Natural killer cell (primary cell): ENCODE data around the gene AATF. TPM values are rescaled to one million over a fixed set of nuclear protein-coding genes. Genes with fewer than 3 reads are reported as not detected.

Experiments
- ATAC-seq, 3 donors: fragments of 150-1000 bp in 2 of 3; fragments of 200-7000 bp in 1 of 3; cut with Tn5 transposase; 1 replicate in 1 of 3; 2 replicates in 2 of 3; pipeline ENCODE4 v1.10.0; 2021; ENCODE audit warnings: mild to moderate bottlenecking in 2 of 3, moderate library complexity in 2 of 3
- DNase-seq, 2 donors: peaks; one replicate each; pipeline versions ENCODE4 v3.0.0 to v3.0.0-alpha.2; 2013 to 2021; ENCODE audit warnings: mixed read lengths in 1 of 2
- H3K27ac ChIP-seq: one replicate; pipeline ENCODE4 v1.5.1; 2013; ENCODE audit warnings: mild to moderate bottlenecking, low read length
- H3K27me3 ChIP-seq: one replicate; pipeline ENCODE4 v1.6.1; 2013; ENCODE audit warnings: low read length; ENCODE audit not compliant: control insufficient read depth, insufficient read depth
- H3K36me3 ChIP-seq: one replicate; pipeline ENCODE4 v1.6.1; 2013; ENCODE audit warnings: low read length; ENCODE audit not compliant: control insufficient read depth, insufficient read depth
- H3K4me1 ChIP-seq: one replicate; pipeline ENCODE4 v1.6.1; 2013; ENCODE audit warnings: low read length; ENCODE audit not compliant: control insufficient read depth, insufficient read depth
- H3K4me3 ChIP-seq: one replicate; pipeline ENCODE4 v1.5.1; 2013; ENCODE audit warnings: low read length
- H3K9me3 ChIP-seq: one replicate; pipeline ENCODE4 v1.6.1; 2013; ENCODE audit warnings: low read length; ENCODE audit not compliant: control insufficient read depth, insufficient read depth
- H3K27ac Mint-ChIP-seq, 2 donors: one replicate each; pipeline ENCODE4 v1.8.0; 2022; ENCODE audit warnings: mild to moderate bottlenecking in 2 of 2, mixed read lengths in 2 of 2, moderate library complexity in 1 of 2
- H3K27me3 Mint-ChIP-seq, 2 donors: one replicate each; pipeline ENCODE4 v1.8.0; 2022; ENCODE audit warnings: low read depth in 2 of 2, mixed read lengths in 2 of 2
- H3K36me3 Mint-ChIP-seq: one replicate; pipeline ENCODE4 v1.8.0; 2022; ENCODE audit warnings: mixed read lengths
- H3K4me1 Mint-ChIP-seq, 2 donors: one replicate each; pipeline ENCODE4 v1.8.0; 2022; ENCODE audit warnings: mixed read lengths in 2 of 2
- H3K4me3 Mint-ChIP-seq: one replicate; pipeline ENCODE4 v1.8.0; 2022; ENCODE audit warnings: mild to moderate bottlenecking, moderate library complexity, mixed read lengths
- H3K9me3 Mint-ChIP-seq, 2 donors: one replicate each; pipeline ENCODE4 v1.8.0; 2022; ENCODE audit warnings: mixed read lengths in 2 of 2
- WGBS: methylation state at CpG from one replicate; pipeline ENCODE4 v1.1.7; 2013; ENCODE audit warnings: missing lambda C conversion rate; ENCODE audit not compliant: insufficient coverage; 5-methylcytosine and 5-hydroxymethylcytosine counted together
- intact Hi-C: fragments of 100-400 bp; cut with micrococcal nuclease; formaldehyde crosslinking; loops from one replicate; pipeline ENCODE4 v1.14.2; 2022
- total RNA-seq, 4 donors: library from RNA; stranded (reverse); fragments of 120-200 nt in 1 of 4; gene quantifications; one replicate each; pipeline versions ENCODE4 v1.2.3 to v1.2.4, GENCODE V29; 2013 to 2022
- TF ChIP-seq, protein P1 (sequence below): fragments of 200-600 bp; IDR thresholded peaks from one replicate; pipeline ENCODE4 v1.8.0; 2022; ENCODE audit warnings: antibody characterized with exemption

Gene AATF
- total RNA-seq, 3 donors from 2014 or later (not counting 1 experiment from before 2014, with no cell fraction given), result 60.1 to 67.2 (median 63.2) TPM

DNA sequence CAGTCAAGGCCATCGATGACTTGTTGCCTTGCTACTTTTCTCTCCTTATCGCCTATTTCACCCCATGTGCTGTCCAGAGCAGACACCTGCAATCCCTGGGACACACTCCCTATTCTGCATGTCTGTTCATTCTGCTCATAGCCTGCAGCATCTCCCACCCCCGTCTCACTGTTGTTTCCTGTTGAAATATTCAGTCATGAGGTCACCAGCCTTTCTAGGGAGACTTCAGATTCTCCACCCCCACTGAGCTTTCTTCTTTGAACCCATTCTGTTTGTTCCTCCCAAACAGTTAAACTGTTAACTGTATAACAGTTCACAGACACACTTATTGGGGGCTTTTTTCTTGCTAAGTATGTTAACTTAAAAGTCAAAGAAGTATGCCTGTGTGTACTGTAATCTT lies 94.4 kb downstream of the AATF start:
- TF ChIP-seq, protein P1, sequence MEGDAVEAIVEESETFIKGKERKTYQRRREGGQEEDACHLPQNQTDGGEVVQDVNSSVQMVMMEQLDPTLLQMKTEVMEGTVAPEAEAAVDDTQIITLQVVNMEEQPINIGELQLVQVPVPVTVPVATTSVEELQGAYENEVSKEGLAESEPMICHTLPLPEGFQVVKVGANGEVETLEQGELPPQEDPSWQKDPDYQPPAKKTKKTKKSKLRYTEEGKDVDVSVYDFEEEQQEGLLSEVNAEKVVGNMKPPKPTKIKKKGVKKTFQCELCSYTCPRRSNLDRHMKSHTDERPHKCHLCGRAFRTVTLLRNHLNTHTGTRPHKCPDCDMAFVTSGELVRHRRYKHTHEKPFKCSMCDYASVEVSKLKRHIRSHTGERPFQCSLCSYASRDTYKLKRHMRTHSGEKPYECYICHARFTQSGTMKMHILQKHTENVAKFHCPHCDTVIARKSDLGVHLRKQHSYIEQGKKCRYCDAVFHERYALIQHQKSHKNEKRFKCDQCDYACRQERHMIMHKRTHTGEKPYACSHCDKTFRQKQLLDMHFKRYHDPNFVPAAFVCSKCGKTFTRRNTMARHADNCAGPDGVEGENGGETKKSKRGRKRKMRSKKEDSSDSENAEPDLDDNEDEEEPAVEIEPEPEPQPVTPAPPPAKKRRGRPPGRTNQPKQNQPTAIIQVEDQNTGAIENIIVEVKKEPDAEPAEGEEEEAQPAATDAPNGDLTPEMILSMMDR, result no peak
- no peaks in the 10 kb centered on the region for H3K9me3 Mint-ChIP-seq
- no peak for ATAC-seq
- Histone ChIP-seq H3K27ac (no peak overlapping the region), H3K36me3 (peaks cover 27% of the 10 kb centered on the region), H3K4me3 (no peak overlapping the region), H3K4me1 (peaks cover 4% of the 10 kb centered on the region), H3K9me3 (no peaks in the 10 kb centered on the region), H3K27me3 (no peaks in the 10 kb centered on the region)
- intact Hi-C loops, result loop anchor here (10.0 kb wide), 1 partner anchor 192 kb away; no protein-coding TSS in a partner anchor
- DNase-seq, result no peak
- peaks cover 14 to 17% of the 10 kb centered on the region in 2 donors for H3K4me1 Mint-ChIP-seq
- no peaks in the 10 kb centered on the region for H3K27me3 Mint-ChIP-seq
- 87% methylated on average over 3 of the region's 3 CpGs for WGBS
- H3K36me3 Mint-ChIP-seq, result no peaks in the 10 kb centered on the region
- H3K4me3 Mint-ChIP-seq, result no peak overlapping the region
- H3K27ac Mint-ChIP-seq, result no peak overlapping the region

DNA sequence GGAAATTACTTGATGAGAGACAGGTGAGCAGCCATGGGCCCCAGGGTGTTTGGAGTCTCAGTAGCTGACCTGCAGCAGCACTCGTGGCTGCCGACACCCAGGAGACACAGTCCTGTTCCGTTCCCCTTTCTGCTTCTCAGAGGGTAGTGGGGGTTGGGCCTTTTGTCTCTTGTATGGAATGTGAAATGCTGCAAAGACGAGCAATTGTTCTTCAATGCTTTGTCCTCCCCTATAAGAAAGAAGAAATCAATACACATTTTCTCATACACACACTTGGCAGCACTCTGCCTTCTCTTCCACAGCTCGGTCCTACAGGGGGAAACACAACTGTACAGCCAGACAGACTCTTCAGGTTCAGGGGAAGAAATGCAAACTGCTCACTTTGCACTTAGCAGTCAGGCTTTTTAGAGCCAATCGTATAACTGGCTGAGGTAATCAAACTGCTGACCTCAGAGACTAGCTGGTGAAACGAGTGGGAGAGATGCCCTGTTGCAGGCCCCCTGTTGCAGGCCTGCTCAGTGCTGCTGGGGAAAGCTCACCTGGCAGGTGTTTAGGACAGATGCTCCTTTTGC lies 96.7 kb downstream of the AATF start:
- intact Hi-C loops, result loop anchor here (10.0 kb wide), 1 partner anchor 189 kb away; no protein-coding TSS in a partner anchor
- Mint-ChIP-seq H3K27me3 (no peaks in the 10 kb centered on the region), H3K9me3 (no peaks in the 10 kb centered on the region), H3K27ac (peak overlapping the region; percentile 26 to 43), H3K4me3 (no peak overlapping the region), H3K36me3 (no peaks in the 10 kb centered on the region), H3K4me1 (peaks cover 14 to 15% of the 10 kb centered on the region in 2 donors)
- no peaks in the 10 kb centered on the region for H3K27me3 ChIP-seq
- no peak for ATAC-seq
- peaks cover 22% of the 10 kb centered on the region for H3K36me3 ChIP-seq
- no peaks in the 10 kb centered on the region for H3K9me3 ChIP-seq
- no peak for DNase-seq
- peaks cover 4% of the 10 kb centered on the region for H3K4me1 ChIP-seq
- TF ChIP-seq, protein P1, result no peak
- no peak overlapping the region for H3K4me3 ChIP-seq
- H3K27ac ChIP-seq, result no peak overlapping the region
- WGBS, result 71% methylated on average over 7 of the region's 7 CpGs

DNA sequence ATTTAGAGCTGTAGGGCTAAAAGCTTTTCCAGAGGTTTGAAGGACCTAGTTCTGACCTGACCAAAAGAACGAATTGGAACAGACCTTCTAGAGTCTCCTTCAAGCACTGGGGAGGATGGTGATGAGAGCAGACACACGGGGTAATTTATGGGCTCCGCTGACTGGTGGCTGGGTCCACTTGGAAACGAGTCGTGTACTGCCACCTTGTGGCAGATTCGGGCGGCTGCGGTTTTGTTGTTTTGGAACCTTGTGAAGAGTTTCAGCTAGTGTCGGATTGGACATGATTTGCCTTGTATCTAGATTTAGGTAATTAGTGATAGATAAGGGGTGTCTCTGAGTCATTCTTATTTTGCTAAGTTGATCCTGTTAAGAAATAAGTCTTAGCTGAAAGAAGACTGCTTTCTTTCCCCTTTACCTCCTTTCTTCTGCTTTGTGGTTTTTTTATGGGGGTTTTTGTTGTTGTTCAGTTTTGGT lies 98.9 kb downstream of the AATF start:
- H3K27ac Mint-ChIP-seq, result peak overlapping the region; percentile 69 to 83
- peak overlapping the region; percentile 1 for H3K4me3 Mint-ChIP-seq
- H3K27me3 Mint-ChIP-seq, result no peaks in the 10 kb centered on the region

More for the DNA sequence above, 98.9 kb downstream of the AATF start:
- 9% methylated on average over 9 of the region's 9 CpGs for WGBS
- H3K4me1 Mint-ChIP-seq, result peaks cover 14 to 15% of the 10 kb centered on the region in 2 donors
- no peaks in the 10 kb centered on the region for H3K9me3 Mint-ChIP-seq
- H3K4me3 ChIP-seq, result no peak overlapping the region
- peaks cover 4% of the 10 kb centered on the region for H3K4me1 ChIP-seq
- intact Hi-C loops, result loop anchor here (1.0 to 10.0 kb wide), 3 partner anchors 187 to 445 kb away; no protein-coding TSS in a partner anchor
- TF ChIP-seq, protein P1, result peak; percentile 81
- no peaks in the 10 kb centered on the region for H3K9me3 ChIP-seq
- no peaks in the 10 kb centered on the region for H3K36me3 Mint-ChIP-seq
- peak; percentile 66 to 87 for DNase-seq
- no peaks in the 10 kb centered on the region for H3K27me3 ChIP-seq
- H3K36me3 ChIP-seq, result peaks cover 33% of the 10 kb centered on the region
- peak; percentile 86 to 96 (median 93) for ATAC-seq
- H3K27ac ChIP-seq, result no peak overlapping the region
